IPS-20b (cell line): ENCODE results near the gene TBC1D8.

ENCODE experiments used
- H3K27ac ChIP-seq: one replicate; pipeline ENCODE4 v1.5.1; 2013; ENCODE audit warnings: low read length
- H3K27me3 ChIP-seq: 2 replicates; pipeline ENCODE4 v1.6.1; 2013; ENCODE audit warnings: mild to moderate bottlenecking, low read length, inconsistent platforms; ENCODE audit not compliant: insufficient read depth
- H3K36me3 ChIP-seq: 2 replicates; pipeline ENCODE4 v1.6.1; 2013; ENCODE audit warnings: low read depth, mild to moderate bottlenecking, inconsistent platforms, low read length, moderate library complexity; ENCODE audit not compliant: insufficient read depth
- H3K4me1 ChIP-seq: 2 replicates; pipeline ENCODE4 v1.6.1; 2013; ENCODE audit warnings: mild to moderate bottlenecking, control low read depth, inconsistent platforms, low read length, moderate library complexity; ENCODE audit not compliant: insufficient read depth
- H3K4me3 ChIP-seq: 2 replicates; pipeline ENCODE4 v1.5.1; 2013; ENCODE audit warnings: mild to moderate bottlenecking, low read length, inconsistent platforms
- H3K9ac ChIP-seq: 2 replicates; pipeline ENCODE4 v1.6.1; 2013; ENCODE audit warnings: low read depth, mild to moderate bottlenecking, inconsistent platforms, low read length, moderate library complexity
- H3K9me3 ChIP-seq: 2 replicates; pipeline ENCODE4 v1.6.1; 2013; ENCODE audit warnings: mild to moderate bottlenecking, low read depth, low read length, inconsistent platforms; ENCODE audit not compliant: insufficient read depth

The TBC1D8 gene

GRCh38 chr2:101130081-101130480, 21.1 kb downstream of the TBC1D8 start:
- Histone ChIP-seq H3K9me3 (no peaks in the 10 kb centered on the region), H3K4me1 (peaks cover under 1% of the 10 kb centered on the region; the same call in 1 of the 2 replicates), H3K27ac (no peak overlapping the region), H3K9ac (no peak overlapping the region), H3K27me3 (no peaks in the 10 kb centered on the region), H3K4me3 (no peak overlapping the region), H3K36me3 (no peaks in the 10 kb centered on the region)

DNA sequence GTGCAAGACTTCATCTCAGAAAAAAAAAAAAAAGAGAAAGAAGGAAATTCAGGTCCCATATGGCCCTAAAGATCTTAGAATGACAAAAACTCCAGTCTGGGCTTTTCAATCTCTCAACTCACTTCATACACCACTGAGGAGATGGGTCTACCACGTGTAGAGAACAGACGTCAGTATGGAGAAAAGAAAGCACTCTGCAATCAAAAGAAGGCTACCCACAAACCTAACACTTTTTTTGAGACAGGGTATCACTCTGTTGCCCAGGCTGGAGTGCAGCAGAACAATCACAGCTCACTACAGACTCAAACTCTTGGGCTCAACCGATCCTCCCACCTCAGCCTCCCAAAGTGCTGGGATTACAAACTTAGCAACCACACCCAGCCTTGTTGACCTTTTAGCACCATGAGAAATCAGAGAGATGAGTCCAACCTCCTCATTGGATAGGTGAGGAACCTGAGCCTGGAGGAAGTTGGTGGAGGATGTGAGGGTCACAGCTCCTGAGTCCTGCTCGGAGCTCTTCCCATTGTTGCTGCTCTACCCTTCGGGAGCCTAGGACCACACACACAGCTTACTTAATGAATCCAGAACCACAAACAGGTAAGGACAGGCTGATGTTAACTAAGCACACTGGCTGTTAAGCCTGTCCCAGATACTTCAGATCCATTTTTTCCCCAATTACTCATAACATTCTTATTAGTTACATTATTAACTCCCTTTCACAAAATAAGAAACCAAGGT, 23.7 kb downstream of the TBC1D8 start:
- H3K36me3 ChIP-seq: no peaks in the 10 kb centered on the region

GRCh38 chr2:101125808-101126207, 25.4 kb downstream of the TBC1D8 start:
- Histone ChIP-seq H3K9ac (no peak overlapping the region), H3K27me3 (no peaks in the 10 kb centered on the region), H3K9me3 (no peaks in the 10 kb centered on the region)

More for the DNA sequence above, 23.7 kb downstream of the TBC1D8 start:
- Histone ChIP-seq H3K27me3 (no peaks in the 10 kb centered on the region), H3K9ac (no peak overlapping the region), H3K27ac (no peak overlapping the region), H3K4me3 (no peak overlapping the region), H3K9me3 (no peaks in the 10 kb centered on the region), H3K4me1 (no peaks in the 10 kb centered on the region; the same call in 1 of the 2 replicates)

GRCh38 chr2:101125374-101125773, 25.8 kb downstream of the TBC1D8 start:
- no peak overlapping the region for H3K27ac ChIP-seq
- H3K27me3 ChIP-seq: no peaks in the 10 kb centered on the region
- H3K9me3 ChIP-seq: no peaks in the 10 kb centered on the region
- H3K9ac ChIP-seq: no peak overlapping the region
- H3K4me1 ChIP-seq: no peaks in the 10 kb centered on the region; the same call in 1 of the 2 replicates
- no peaks in the 10 kb centered on the region for H3K36me3 ChIP-seq
- no peak overlapping the region for H3K4me3 ChIP-seq

More at GRCh38 chr2:101125808-101126207, 25.4 kb downstream of the TBC1D8 start:
- Histone ChIP-seq H3K36me3 (no peaks in the 10 kb centered on the region), H3K4me3 (no peak overlapping the region), H3K4me1 (no peaks in the 10 kb centered on the region; the same call in 1 of the 2 replicates), H3K27ac (no peak overlapping the region)

DNA sequence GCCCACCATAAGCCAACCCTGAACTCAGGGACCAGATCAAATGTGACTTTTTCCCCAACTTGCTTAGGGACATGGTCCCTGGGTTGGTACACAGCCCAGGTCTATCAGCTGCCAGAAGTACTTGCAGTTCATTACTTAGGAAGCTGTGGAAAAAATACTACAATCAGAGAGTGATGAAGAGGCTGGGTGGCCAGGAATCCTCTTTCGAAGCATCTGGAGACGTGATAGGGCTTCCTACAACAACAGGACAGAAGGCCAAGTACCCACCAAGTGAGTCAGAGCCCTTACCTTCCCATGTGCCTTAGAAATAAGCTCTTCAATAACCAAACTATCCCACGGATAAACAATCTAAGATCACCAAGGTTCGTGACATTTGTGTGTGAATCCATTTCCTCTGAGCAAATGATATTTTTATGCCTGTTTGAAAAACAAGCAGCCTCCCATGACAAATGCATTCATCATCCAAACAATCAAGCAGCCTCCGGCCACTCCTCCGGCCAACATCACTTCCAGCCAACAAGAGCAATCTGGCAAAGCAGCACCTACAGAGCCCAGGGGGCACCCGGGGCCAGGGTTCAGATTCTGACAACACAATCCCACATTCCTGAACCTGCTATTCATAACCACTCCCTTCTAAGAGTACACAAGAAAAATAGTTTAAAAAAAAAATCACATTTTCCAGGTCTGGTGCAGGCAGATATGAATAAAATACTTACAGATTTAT, 26.4 kb downstream of the TBC1D8 start:
- no peaks in the 10 kb centered on the region for H3K36me3 ChIP-seq
- no peaks in the 10 kb centered on the region for H3K9me3 ChIP-seq
- H3K27me3 ChIP-seq: no peaks in the 10 kb centered on the region
- no peaks in the 10 kb centered on the region; the same call in 1 of the 2 replicates for H3K4me1 ChIP-seq
- no peak overlapping the region for H3K4me3 ChIP-seq
- H3K27ac ChIP-seq: no peak overlapping the region
- no peak overlapping the region for H3K9ac ChIP-seq

GRCh38 chr2:101123795-101124471, 27.2 kb downstream of the TBC1D8 start:
- no peak overlapping the region for H3K4me3 ChIP-seq
- H3K9ac ChIP-seq: no peak overlapping the region
- no peaks in the 10 kb centered on the region for H3K36me3 ChIP-seq
- no peak overlapping the region for H3K27ac ChIP-seq
- no peaks in the 10 kb centered on the region for H3K9me3 ChIP-seq
- H3K4me1 ChIP-seq: no peaks in the 10 kb centered on the region; the same call in 1 of the 2 replicates
- H3K27me3 ChIP-seq: no peaks in the 10 kb centered on the region

DNA sequence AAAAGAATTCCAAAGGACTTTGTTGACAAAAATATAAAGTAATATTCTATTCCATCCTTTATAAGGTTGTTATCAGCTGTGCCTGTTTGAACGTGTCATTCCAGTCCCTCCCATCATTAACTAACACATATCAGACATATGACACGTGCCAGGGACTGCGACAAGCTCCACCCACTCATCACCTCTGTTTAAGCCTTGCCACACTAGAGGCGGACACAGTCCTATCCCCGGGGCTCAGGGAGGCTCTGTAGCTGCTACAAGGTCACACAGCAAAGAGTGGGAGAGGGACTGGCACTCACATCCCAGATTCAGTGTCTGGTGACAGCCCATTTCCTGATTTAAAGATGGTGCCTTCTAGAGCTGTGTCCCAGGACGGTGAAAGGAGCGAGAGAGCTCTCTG, 30.0 kb downstream of the TBC1D8 start:
- no peaks in the 10 kb centered on the region for H3K36me3 ChIP-seq
- H3K27me3 ChIP-seq: no peaks in the 10 kb centered on the region
- no peaks in the 10 kb centered on the region; the same call in 1 of the 2 replicates for H3K4me1 ChIP-seq
- H3K27ac ChIP-seq: no peak overlapping the region
- H3K4me3 ChIP-seq: no peak overlapping the region
- no peak overlapping the region for H3K9ac ChIP-seq
- no peaks in the 10 kb centered on the region for H3K9me3 ChIP-seq

- Histone ChIP-seq H3K27me3 (no peaks in the 10 kb centered on the region), H3K36me3 (no peaks in the 10 kb centered on the region), H3K9me3 (no peaks in the 10 kb centered on the region), H3K27ac (no peak overlapping the region), H3K4me3 (no peak overlapping the region), H3K4me1 (no peaks in the 10 kb centered on the region; the same call in 1 of the 2 replicates), H3K9ac (no peak overlapping the region)
Measured at GRCh38 chr2:101120124-101120996, 30.8 kb downstream of the TBC1D8 start.

GRCh38 chr2:101119431-101119830, 31.8 kb downstream of the TBC1D8 start:
- H3K4me1 ChIP-seq: peaks cover 9% of the 10 kb centered on the region
- H3K27ac ChIP-seq: no peak overlapping the region
- no peaks in the 10 kb centered on the region for H3K9me3 ChIP-seq
- no peak overlapping the region for H3K9ac ChIP-seq
- no peaks in the 10 kb centered on the region for H3K27me3 ChIP-seq
- H3K36me3 ChIP-seq: no peaks in the 10 kb centered on the region
- no peak overlapping the region for H3K4me3 ChIP-seq

DNA sequence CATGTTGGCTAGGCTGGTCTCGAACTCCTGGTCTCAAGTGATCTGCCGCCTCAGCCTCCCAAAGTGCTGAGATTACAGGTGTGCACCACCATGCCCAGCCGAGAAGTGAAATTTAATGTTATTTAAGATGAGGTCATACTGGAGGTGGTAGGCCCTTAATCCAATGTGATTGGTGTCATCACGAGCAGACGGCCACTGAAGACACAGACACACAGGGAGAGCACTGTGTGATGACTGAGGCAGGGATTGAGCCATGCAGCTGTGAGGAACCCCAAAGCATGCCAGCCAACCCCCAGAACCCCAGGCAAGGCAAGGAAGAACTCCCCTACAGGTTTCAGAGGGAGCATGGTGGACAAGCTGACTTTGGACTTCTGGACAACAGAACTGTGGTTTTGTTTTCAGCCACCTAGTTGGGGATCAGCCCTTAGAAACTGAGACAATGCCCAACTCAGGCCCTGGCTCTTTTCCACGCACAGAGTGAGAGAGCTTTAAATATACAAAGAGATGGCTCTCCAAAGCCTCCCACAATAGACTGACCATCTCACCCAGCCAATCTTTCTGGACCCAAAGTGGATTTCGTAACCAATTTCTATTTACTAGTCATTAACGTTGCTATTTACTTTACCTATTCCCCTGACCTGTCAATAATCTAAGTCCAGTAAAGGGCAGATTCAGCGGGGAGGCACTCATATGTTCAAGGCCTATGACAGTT, 34.2 kb downstream of the TBC1D8 start:
- Histone ChIP-seq H3K36me3 (no peaks in the 10 kb centered on the region), H3K27ac (no peak overlapping the region), H3K4me1 (peaks cover 28% of the 10 kb centered on the region), H3K27me3 (no peaks in the 10 kb centered on the region), H3K9me3 (no peaks in the 10 kb centered on the region), H3K4me3 (no peak overlapping the region), H3K9ac (no peak overlapping the region)
